HFFc6 (cell line): ENCODE measurements around the gene IL16. TPM values are rescaled to one million over a fixed set of nuclear protein-coding genes. Genes with fewer than 3 reads are reported as not detected.

Experiments used
- DNase-seq: peaks from one replicate; pipeline ENCODE4 v3.0.0-alpha.2; 2018
- H3K27ac Mint-ChIP-seq: 2 replicates; pipeline ENCODE4 v1.8.0; 2020; ENCODE audit warnings: mild to moderate bottlenecking, mixed read lengths
- H3K27me3 Mint-ChIP-seq: 2 replicates; pipeline ENCODE4 v1.8.0; 2021; ENCODE audit warnings: mild to moderate bottlenecking, moderate library complexity, mixed read lengths; ENCODE audit not compliant: insufficient read depth
- H3K36me3 Mint-ChIP-seq: 2 replicates; pipeline ENCODE4 v1.8.0; 2021; ENCODE audit warnings: low read depth, mixed read lengths
- H3K4me1 Mint-ChIP-seq: 2 replicates; pipeline ENCODE4 v1.8.0; 2020; ENCODE audit warnings: low read depth, mixed read lengths
- H3K4me3 Mint-ChIP-seq: 2 replicates; pipeline ENCODE4 v1.8.0; 2020; ENCODE audit warnings: mild to moderate bottlenecking, moderate library complexity, mixed read lengths
- H3K9me3 Mint-ChIP-seq: 2 replicates; pipeline ENCODE4 v1.8.0; 2020; ENCODE audit warnings: mild to moderate bottlenecking, mixed read lengths
- total RNA-seq, 6 experiments: library from RNA; stranded (reverse); fragmentation: NEBNext Ultra II Directional; extraction: Animal tissue kit (Norgen Biotek cat#: 25700); gene quantifications; 2 replicates in 1 of 6; 3 replicates in 5 of 6; pipeline ENCODE4 v1.2.3, GENCODE V29; 2021
- TF ChIP-seq, protein P1 (sequence below): fragments of 200-600 bp; sonication (generic); IDR thresholded peaks from 2 replicates; pipeline ENCODE4 v1.5.0; 2021; ENCODE audit warnings: antibody characterized with exemption, mild to moderate bottlenecking

IL16 gene
- total RNA-seq, 6 experiments from 2014 or later = not detected

- TF ChIP-seq, protein P1, sequence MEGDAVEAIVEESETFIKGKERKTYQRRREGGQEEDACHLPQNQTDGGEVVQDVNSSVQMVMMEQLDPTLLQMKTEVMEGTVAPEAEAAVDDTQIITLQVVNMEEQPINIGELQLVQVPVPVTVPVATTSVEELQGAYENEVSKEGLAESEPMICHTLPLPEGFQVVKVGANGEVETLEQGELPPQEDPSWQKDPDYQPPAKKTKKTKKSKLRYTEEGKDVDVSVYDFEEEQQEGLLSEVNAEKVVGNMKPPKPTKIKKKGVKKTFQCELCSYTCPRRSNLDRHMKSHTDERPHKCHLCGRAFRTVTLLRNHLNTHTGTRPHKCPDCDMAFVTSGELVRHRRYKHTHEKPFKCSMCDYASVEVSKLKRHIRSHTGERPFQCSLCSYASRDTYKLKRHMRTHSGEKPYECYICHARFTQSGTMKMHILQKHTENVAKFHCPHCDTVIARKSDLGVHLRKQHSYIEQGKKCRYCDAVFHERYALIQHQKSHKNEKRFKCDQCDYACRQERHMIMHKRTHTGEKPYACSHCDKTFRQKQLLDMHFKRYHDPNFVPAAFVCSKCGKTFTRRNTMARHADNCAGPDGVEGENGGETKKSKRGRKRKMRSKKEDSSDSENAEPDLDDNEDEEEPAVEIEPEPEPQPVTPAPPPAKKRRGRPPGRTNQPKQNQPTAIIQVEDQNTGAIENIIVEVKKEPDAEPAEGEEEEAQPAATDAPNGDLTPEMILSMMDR = no peak
- Mint-ChIP-seq H3K27me3 (peaks cover 25% of the 10 kb centered on the region), H3K4me3 (no peak overlapping the region), H3K4me1 (peaks cover 10% of the 10 kb centered on the region), H3K27ac (no peak overlapping the region), H3K36me3 (no peaks in the 10 kb centered on the region), H3K9me3 (no peaks in the 10 kb centered on the region)
- no peak for DNase-seq
Observed at GRCh38 chr15:81292523-81293001, 95.9 kb downstream of the IL16 start.

DNA sequence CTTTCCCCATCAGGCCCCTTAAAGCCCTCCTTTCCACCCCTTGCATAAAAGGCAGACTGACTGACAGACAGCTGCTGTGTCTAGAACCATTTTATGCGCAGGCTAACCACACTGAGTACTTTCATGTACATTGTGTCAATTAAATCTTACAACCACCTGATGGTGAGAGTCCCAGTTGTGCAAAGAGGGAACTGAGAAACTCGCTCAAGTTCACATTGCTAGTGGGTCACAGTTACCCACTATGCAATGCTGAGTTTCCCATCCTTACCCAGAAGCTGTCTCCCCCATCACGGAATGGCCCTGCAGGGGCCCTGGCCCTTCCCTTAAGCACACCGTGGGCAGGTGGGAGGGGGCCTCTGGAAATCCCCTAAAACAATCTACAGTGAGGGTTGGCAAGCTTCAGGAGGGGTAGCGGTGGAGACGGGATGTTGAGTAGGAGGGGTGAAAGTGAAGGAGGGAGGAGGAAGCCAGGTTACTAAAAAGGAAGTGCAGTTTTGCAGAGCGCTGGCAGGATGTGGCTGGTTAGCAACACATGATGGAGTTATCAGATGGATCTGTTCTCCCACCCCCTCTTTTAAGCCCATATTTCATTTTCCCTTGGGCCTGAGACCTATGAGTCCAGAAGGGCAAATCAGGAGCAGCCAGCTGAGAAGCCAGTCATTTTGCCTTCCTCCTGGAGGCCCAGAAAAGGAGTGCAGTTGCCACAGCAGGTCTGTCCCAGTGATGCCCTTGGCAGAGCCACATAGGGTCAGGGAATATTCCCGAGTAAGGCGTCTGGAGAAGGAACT is 97.2 kb downstream of the IL16 start:
- Mint-ChIP-seq H3K27me3 (peaks cover 24% of the 10 kb centered on the region), H3K9me3 (no peaks in the 10 kb centered on the region), H3K36me3 (no peaks in the 10 kb centered on the region), H3K27ac (no peak overlapping the region), H3K4me1 (peaks cover 12% of the 10 kb centered on the region), H3K4me3 (no peak overlapping the region)
- TF ChIP-seq, protein P1 = no peak
- no peak for DNase-seq

DNA sequence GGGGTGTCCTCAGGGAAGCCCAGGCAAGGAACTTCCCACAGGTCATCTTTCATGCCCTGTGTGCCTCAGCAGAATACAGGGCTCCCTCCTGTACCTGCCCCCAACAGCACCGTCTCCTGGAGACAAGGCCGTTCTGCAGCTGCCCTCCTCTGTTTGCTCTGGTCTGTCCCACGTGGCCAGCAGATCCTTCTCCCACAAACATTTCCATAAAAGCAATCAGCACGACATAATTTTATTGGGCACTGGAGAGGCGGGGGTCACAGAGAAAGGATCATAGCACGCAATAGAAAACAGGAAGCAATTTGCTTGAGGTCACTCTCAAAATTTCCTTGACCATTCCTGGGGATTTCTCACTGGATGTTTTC is 97.8 kb downstream of the IL16 start:
- H3K9me3 Mint-ChIP-seq = no peaks in the 10 kb centered on the region
- DNase-seq = no peak
- H3K27me3 Mint-ChIP-seq = peaks cover 24% of the 10 kb centered on the region
- H3K36me3 Mint-ChIP-seq = no peaks in the 10 kb centered on the region
- no peak overlapping the region for H3K4me3 Mint-ChIP-seq
- TF ChIP-seq, protein P1 = no peak
- H3K27ac Mint-ChIP-seq = no peak overlapping the region
- peaks cover 12% of the 10 kb centered on the region for H3K4me1 Mint-ChIP-seq

GRCh38 chr15:81295486-81296121 is 98.9 kb downstream of the IL16 start:
- H3K27ac Mint-ChIP-seq = no peak overlapping the region
- peaks cover 12% of the 10 kb centered on the region for H3K4me1 Mint-ChIP-seq
- DNase-seq = no peak
- H3K9me3 Mint-ChIP-seq = no peaks in the 10 kb centered on the region
- H3K4me3 Mint-ChIP-seq = no peak overlapping the region
- no peaks in the 10 kb centered on the region for H3K36me3 Mint-ChIP-seq
- H3K27me3 Mint-ChIP-seq = peaks cover 20% of the 10 kb centered on the region
- TF ChIP-seq, protein P1 = no peak

DNA sequence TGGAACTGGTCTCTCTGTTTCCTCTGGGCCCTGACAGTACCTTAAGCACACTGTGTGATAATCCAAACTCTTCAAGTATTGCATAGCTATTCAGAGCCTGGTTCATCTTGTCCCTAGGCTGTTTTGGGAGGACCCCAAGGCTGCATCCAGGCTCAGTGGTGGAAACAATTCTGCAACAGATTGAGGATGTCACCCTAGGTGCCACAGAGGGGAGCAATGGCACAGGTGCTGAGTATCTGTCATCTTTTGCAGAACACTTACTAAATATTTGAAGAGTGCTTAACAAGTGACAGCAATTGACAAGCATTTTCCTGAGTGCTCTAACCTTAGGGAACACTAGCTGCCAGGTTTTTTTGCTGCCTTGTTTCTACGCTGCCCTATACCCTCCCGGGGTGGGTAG is 99.5 kb downstream of the IL16 start:
- Mint-ChIP-seq H3K4me1 (peaks cover 12% of the 10 kb centered on the region), H3K27ac (no peak overlapping the region), H3K36me3 (no peaks in the 10 kb centered on the region), H3K27me3 (peaks cover 24% of the 10 kb centered on the region), H3K9me3 (no peaks in the 10 kb centered on the region), H3K4me3 (no peak overlapping the region)
- no peak for DNase-seq
- TF ChIP-seq, protein P1 = no peak
